Neural crest cell (in vitro differentiated cells): ENCODE results near the gene NT5C1A. TPM values are rescaled to one million over a fixed set of nuclear protein-coding genes. Genes with fewer than 3 reads are reported as not detected.

ENCODE experiments used
- DNase-seq: peaks from one replicate; pipeline ENCODE4 v3.0.0; 2021; ENCODE audit warnings: low read depth, mixed read lengths, low spot score
- H3K27ac Mint-ChIP-seq: one replicate; pipeline ENCODE4 v1.8.0; 2021; ENCODE audit warnings: mild to moderate bottlenecking, mixed read lengths; ENCODE audit not compliant: unreplicated experiment
- H3K27me3 Mint-ChIP-seq: 2 replicates; pipeline ENCODE4 v1.8.0; 2021; ENCODE audit warnings: low read depth, mild to moderate bottlenecking, mixed read lengths
- H3K36me3 Mint-ChIP-seq: 2 replicates; pipeline ENCODE4 v1.8.0; 2021; ENCODE audit warnings: low read depth, mild to moderate bottlenecking, mixed read lengths
- H3K4me1 Mint-ChIP-seq: 2 replicates; pipeline ENCODE4 v1.8.0; 2021; ENCODE audit warnings: mixed read lengths
- H3K4me3 Mint-ChIP-seq: one replicate; pipeline ENCODE4 v1.8.0; 2021; ENCODE audit warnings: mild to moderate bottlenecking, mixed read lengths
- H3K9me3 Mint-ChIP-seq: 2 replicates; pipeline ENCODE4 v1.8.0; 2021; ENCODE audit warnings: mixed read lengths
- total RNA-seq: library from RNA; stranded (reverse); gene quantifications from 2 replicates; pipeline ENCODE4 v1.2.1, GENCODE V29; 2021
- TF ChIP-seq, protein P1 (sequence below): fragments of 200-600 bp; sonication (generic); conservative IDR thresholded peaks from 2 replicates; pipeline ENCODE4 v1.5.0; 2021; ENCODE audit warnings: antibody characterized with exemption, mild to moderate bottlenecking

NT5C1A gene
- total RNA-seq, 1 donor from 2014 or later = not detected

DNA sequence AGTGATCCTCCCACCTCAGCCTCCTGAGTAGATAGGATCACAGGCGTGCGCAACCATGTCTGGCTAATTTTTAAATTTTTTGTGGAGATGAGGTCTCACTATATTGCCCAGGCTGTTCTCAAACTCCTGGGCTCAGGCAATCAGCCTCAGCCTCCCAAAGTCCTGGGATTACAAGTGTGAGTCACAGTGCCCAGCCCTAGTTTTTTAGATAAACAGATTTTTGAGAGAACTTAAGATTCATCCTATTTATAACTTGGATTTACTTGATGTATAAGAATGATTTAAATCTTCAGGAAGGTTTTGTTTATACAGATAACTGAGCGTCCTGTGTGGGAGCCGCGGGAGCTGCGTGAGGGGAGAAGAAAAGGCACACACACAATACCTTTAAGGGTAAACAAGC, 58.7 kb downstream of the NT5C1A start:
- Mint-ChIP-seq H3K36me3 (no peaks in the 10 kb centered on the region), H3K27me3 (peaks cover 4% of the 10 kb centered on the region), H3K4me3 (no peak overlapping the region), H3K9me3 (no peaks in the 10 kb centered on the region), H3K27ac (no peak overlapping the region), H3K4me1 (peaks cover 11% of the 10 kb centered on the region)
- TF ChIP-seq, protein P1, sequence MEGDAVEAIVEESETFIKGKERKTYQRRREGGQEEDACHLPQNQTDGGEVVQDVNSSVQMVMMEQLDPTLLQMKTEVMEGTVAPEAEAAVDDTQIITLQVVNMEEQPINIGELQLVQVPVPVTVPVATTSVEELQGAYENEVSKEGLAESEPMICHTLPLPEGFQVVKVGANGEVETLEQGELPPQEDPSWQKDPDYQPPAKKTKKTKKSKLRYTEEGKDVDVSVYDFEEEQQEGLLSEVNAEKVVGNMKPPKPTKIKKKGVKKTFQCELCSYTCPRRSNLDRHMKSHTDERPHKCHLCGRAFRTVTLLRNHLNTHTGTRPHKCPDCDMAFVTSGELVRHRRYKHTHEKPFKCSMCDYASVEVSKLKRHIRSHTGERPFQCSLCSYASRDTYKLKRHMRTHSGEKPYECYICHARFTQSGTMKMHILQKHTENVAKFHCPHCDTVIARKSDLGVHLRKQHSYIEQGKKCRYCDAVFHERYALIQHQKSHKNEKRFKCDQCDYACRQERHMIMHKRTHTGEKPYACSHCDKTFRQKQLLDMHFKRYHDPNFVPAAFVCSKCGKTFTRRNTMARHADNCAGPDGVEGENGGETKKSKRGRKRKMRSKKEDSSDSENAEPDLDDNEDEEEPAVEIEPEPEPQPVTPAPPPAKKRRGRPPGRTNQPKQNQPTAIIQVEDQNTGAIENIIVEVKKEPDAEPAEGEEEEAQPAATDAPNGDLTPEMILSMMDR = no peak
- DNase-seq = no peak

DNA sequence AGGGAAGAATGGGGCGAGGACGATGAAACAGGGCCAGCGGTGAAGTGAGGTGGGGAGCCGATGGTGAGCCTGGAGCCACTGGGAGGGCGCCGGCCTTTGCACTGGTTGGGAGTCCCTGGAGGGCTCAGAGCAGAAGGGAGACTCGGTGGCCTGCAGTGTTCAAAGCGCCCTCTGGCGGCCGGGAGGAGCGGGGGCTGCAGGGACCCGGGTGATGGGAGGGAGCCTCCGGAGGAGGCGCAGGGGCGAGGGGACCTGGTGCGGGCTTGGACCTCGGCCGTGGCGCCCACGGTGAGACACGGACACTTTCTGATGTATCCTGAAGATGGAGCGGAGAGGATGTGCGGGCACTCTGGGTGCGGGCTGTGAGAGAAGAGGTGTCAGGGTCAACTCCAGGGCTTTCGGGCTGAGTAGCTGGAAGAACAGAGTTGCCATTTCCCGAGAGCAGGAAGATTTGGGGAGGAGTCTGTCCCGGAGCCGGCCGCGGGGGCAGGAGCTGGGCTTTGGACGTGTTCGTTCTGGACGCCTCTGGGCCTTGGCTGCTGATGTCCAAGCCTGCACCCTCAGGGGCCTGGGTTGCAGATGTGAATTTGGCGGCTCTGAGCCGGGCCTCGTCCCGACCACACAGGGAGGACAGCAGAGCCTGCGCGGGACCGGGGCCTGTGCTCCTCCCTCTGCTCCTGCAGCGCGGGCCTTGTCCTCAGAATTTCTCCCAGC, 62.1 kb downstream of the NT5C1A start:
- TF ChIP-seq, protein P1 = peak; percentile 79
- no peak overlapping the region for H3K4me3 Mint-ChIP-seq
- DNase-seq = peak; percentile 78
- peaks cover 9% of the 10 kb centered on the region for H3K27me3 Mint-ChIP-seq
- H3K36me3 Mint-ChIP-seq = no peaks in the 10 kb centered on the region
- H3K27ac Mint-ChIP-seq = no peak overlapping the region
- peaks cover 3% of the 10 kb centered on the region for H3K9me3 Mint-ChIP-seq
- peaks cover 12% of the 10 kb centered on the region for H3K4me1 Mint-ChIP-seq

Other genes with a start within 250 kb of the NT5C1A start
- gene BMP8A, start 180.5 kb downstream of the NT5C1A start, total RNA-seq = 0.19 TPM in 1 of 2 replicates, not detected in the other
- gene PABPC4, start 95.3 kb downstream of the NT5C1A start, total RNA-seq = 318 and 321 TPM in 2 replicates
- 4.9 and 5.0 TPM in 2 replicates for gene HEYL, start 32.5 kb downstream of the NT5C1A start, total RNA-seq
- gene HPCAL4, start 19.3 kb upstream of the NT5C1A start, total RNA-seq = 0.49 and 0.68 TPM in 2 replicates
- 51.3 and 56.2 TPM in 2 replicates for gene PPIE, start 66.8 kb upstream of the NT5C1A start, total RNA-seq
- 0.75 and 0.77 TPM in 2 replicates for gene OXCT2, start 99.2 kb upstream of the NT5C1A start, total RNA-seq
- gene BMP8B, start 116.8 kb upstream of the NT5C1A start, total RNA-seq = 1.2 and 1.4 TPM in 2 replicates
- 35.4 and 35.9 TPM in 2 replicates for gene TRIT1, start 211.4 kb upstream of the NT5C1A start, total RNA-seq
- 23.0 and 25.8 TPM in 2 replicates for gene MYCL, start 229.8 kb upstream of the NT5C1A start, total RNA-seq